ENCODE data around the gene FKBP1A.

The FKBP1A gene

GRCh38 chr20:1423206-1423605, 30.4 kb upstream of the FKBP1A start:
- peaks cover 5% of the 10 kb centered on the region for H3K9me3 ChIP-seq (ENCODE audit: insufficient read depth, low read depth, low read length)
- peak overlapping the region; percentile 26 for H4K91ac ChIP-seq (ENCODE audit: low read depth, low read length)
- H3K23ac ChIP-seq (ENCODE audit: low read length) = no peak overlapping the region
- no peak overlapping the region for H3K14ac ChIP-seq (ENCODE audit: low read length)
- H3K4me1 ChIP-seq (ENCODE audit: control insufficient read depth in 1 of 2, insufficient read depth in 2 of 2, low read length in 2 of 2) = peaks cover 5 to 6% of the 10 kb centered on the region in 2 experiments
- H3K27ac ChIP-seq (ENCODE audit: low read depth, low read length) = no peak overlapping the region
- no peak overlapping the region for H4K12ac ChIP-seq (ENCODE audit: low read depth, low read length)
- H3K27me3 ChIP-seq (ENCODE audit: insufficient read depth, low read length) = no peaks in the 10 kb centered on the region
- no peak overlapping the region for H2AFZ ChIP-seq (ENCODE audit: insufficient read depth, low read length, poor library complexity)
- no peak overlapping the region for H3K4me2 ChIP-seq (ENCODE audit: low read length)
- H3K79me2 ChIP-seq (ENCODE audit: control insufficient read depth, insufficient read depth, low read length, poor library complexity) = no peaks in the 10 kb centered on the region
- H3K18ac ChIP-seq (ENCODE audit: low read length) = peak overlapping the region; percentile 33
- no peak overlapping the region for H3K9ac ChIP-seq (ENCODE audit: low read length)
- peak overlapping the region; percentile 25 for H3K4ac ChIP-seq (ENCODE audit: low read depth, low read length)
- no peak for DNase-seq
- H4K8ac ChIP-seq (ENCODE audit: low read depth, low read length) = peak overlapping the region; percentile 57
- no peaks in the 10 kb centered on the region for H3K36me3 ChIP-seq (ENCODE audit: control insufficient read depth in 1 of 2, insufficient read depth in 2 of 2, low read length in 2 of 2)
- H2BK12ac ChIP-seq (ENCODE audit: low read length) = peak overlapping the region; percentile 70
- no peak overlapping the region for H2BK5ac ChIP-seq (ENCODE audit: low read depth, low read length, poor library complexity)
- H2BK120ac ChIP-seq (ENCODE audit: insufficient read depth, low read length, poor library complexity) = peak overlapping the region; percentile 46
- WGBS (ENCODE audit: extremely low coverage, insufficient coverage, insufficient read length) = 100% methylated on average over 2 of the region's 6 CpGs
- no peak overlapping the region for H3K4me3 ChIP-seq (ENCODE audit: low read depth, low read length)
- no peak overlapping the region for H2AK5ac ChIP-seq (ENCODE audit: low read length)
- H3K79me1 ChIP-seq (ENCODE audit: low read length) = peaks cover 10% of the 10 kb centered on the region

DNA sequence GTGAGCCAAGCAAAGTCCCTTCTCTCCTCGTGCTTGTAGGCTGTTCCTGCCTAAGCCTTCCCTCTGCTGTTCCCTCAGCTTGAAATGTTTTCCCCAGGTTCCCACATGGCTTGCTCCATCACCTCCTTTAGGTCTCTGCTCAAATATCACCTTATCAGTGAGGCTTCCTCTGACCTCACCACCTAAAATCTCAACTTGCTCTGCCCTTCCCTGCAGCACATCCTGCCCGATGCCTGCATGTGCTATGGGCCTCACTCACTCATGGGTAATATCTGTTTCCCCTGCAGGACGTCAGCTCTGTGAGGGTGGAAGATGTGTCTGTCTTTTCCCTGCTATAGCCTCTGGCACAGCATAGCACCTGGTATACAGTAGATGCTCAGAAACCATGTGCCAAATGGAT, 29.9 kb upstream of the FKBP1A start:
- Histone ChIP-seq H4K12ac (ENCODE audit: low read depth, low read length) (no peak overlapping the region), H3K27me3 (ENCODE audit: insufficient read depth, low read length) (no peaks in the 10 kb centered on the region), H3K4me1 (ENCODE audit: control insufficient read depth in 1 of 2, insufficient read depth in 2 of 2, low read length in 2 of 2) (peaks cover 9 to 10% of the 10 kb centered on the region in 2 experiments), H4K91ac (ENCODE audit: low read depth, low read length) (no peak overlapping the region), H2BK120ac (ENCODE audit: insufficient read depth, low read length, poor library complexity) (no peak overlapping the region), H4K8ac (ENCODE audit: low read depth, low read length) (no peak overlapping the region), H2BK5ac (ENCODE audit: low read depth, low read length, poor library complexity) (no peak overlapping the region), H3K14ac (ENCODE audit: low read length) (no peak overlapping the region), H3K36me3 (ENCODE audit: control insufficient read depth in 1 of 2, insufficient read depth in 2 of 2, low read length in 2 of 2) (no peaks in the 10 kb centered on the region), H2AK5ac (ENCODE audit: low read length) (no peak overlapping the region), H3K79me1 (ENCODE audit: low read length) (peaks cover 14% of the 10 kb centered on the region), H3K4me3 (ENCODE audit: low read depth, low read length) (no peak overlapping the region), H2BK12ac (ENCODE audit: low read length) (peak overlapping the region; percentile 15), H3K23ac (ENCODE audit: low read length) (no peak overlapping the region), H3K9ac (ENCODE audit: low read length) (no peak overlapping the region), H2AFZ (ENCODE audit: insufficient read depth, low read length, poor library complexity) (no peak overlapping the region), H3K27ac (ENCODE audit: low read depth, low read length) (peak overlapping the region; percentile 7), H3K4ac (ENCODE audit: low read depth, low read length) (no peak overlapping the region), H3K18ac (ENCODE audit: low read length) (no peak overlapping the region), H3K9me3 (ENCODE audit: insufficient read depth, low read depth, low read length) (peaks cover 5% of the 10 kb centered on the region), H3K4me2 (ENCODE audit: low read length) (no peak overlapping the region), H3K79me2 (ENCODE audit: control insufficient read depth, insufficient read depth, low read length, poor library complexity) (no peaks in the 10 kb centered on the region)
- WGBS (ENCODE audit: extremely low coverage, insufficient coverage, insufficient read length) = no CpG with 5 or more reads among the region's 3 CpGs
- DNase-seq = peak; percentile 88 to 95

DNA sequence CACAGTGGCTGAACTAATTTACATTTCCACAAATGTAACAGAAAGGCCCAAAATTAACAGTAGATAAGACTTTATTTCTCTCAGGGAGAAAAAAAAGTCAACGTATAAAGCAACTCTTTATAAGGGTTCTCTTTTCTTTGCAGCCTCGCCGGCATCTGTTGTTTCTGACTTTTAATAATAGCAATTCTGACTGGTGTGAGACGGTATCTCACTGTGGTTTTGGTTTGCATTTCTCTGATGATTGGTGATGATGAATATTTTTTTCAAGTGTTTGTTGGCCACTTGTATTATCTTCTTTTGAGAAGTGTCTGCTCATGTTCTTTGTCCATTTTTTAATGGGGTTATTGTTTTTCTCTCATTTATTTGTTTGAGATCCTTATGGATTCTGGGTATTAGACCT, 27.2 kb upstream of the FKBP1A start:
- Histone ChIP-seq H2AFZ (ENCODE audit: insufficient read depth, low read length, poor library complexity) (no peak overlapping the region), H3K4me3 (ENCODE audit: low read depth, low read length) (no peak overlapping the region), H3K14ac (ENCODE audit: low read length) (no peak overlapping the region), H2BK12ac (ENCODE audit: low read length) (no peak overlapping the region), H3K23ac (ENCODE audit: low read length) (no peak overlapping the region), H4K12ac (ENCODE audit: low read depth, low read length) (no peak overlapping the region), H3K79me1 (ENCODE audit: low read length) (peaks cover 29% of the 10 kb centered on the region), H3K79me2 (ENCODE audit: control insufficient read depth, insufficient read depth, low read length, poor library complexity) (no peaks in the 10 kb centered on the region), H3K9me3 (ENCODE audit: insufficient read depth, low read depth, low read length) (peaks cover 5% of the 10 kb centered on the region), H3K4ac (ENCODE audit: low read depth, low read length) (no peak overlapping the region), H2BK120ac (ENCODE audit: insufficient read depth, low read length, poor library complexity) (no peak overlapping the region), H3K27me3 (ENCODE audit: insufficient read depth, low read length) (no peaks in the 10 kb centered on the region), H3K4me1 (ENCODE audit: control insufficient read depth in 1 of 2, insufficient read depth in 2 of 2, low read length in 2 of 2) (peaks cover 27 to 30% of the 10 kb centered on the region in 2 experiments), H2AK5ac (ENCODE audit: low read length) (no peak overlapping the region), H4K8ac (ENCODE audit: low read depth, low read length) (no peak overlapping the region), H3K27ac (ENCODE audit: low read depth, low read length) (no peak overlapping the region), H3K9ac (ENCODE audit: low read length) (no peak overlapping the region), H4K91ac (ENCODE audit: low read depth, low read length) (no peak overlapping the region), H3K18ac (ENCODE audit: low read length) (no peak overlapping the region), H2BK5ac (ENCODE audit: low read depth, low read length, poor library complexity) (no peak overlapping the region), H3K4me2 (ENCODE audit: low read length) (no peak overlapping the region), H3K36me3 (ENCODE audit: control insufficient read depth in 1 of 2, insufficient read depth in 2 of 2, low read length in 2 of 2) (no peaks in the 10 kb centered on the region)
- DNase-seq = no peak
- WGBS (ENCODE audit: extremely low coverage, insufficient coverage, insufficient read length) = no CpG with 5 or more reads among the region's 4 CpGs

- Histone ChIP-seq H3K4me2 (ENCODE audit: low read length) (no peak overlapping the region), H3K4me3 (ENCODE audit: low read depth, low read length) (no peak overlapping the region), H3K79me1 (ENCODE audit: low read length) (peaks cover 26% of the 10 kb centered on the region), H2AK5ac (ENCODE audit: low read length) (no peak overlapping the region), H3K9ac (ENCODE audit: low read length) (no peak overlapping the region), H2BK12ac (ENCODE audit: low read length) (no peak overlapping the region), H4K91ac (ENCODE audit: low read depth, low read length) (peak overlapping the region; percentile 53), H3K27me3 (ENCODE audit: insufficient read depth, low read length) (no peaks in the 10 kb centered on the region), H3K4me1 (ENCODE audit: control insufficient read depth in 1 of 2, insufficient read depth in 2 of 2, low read length in 2 of 2) (peaks cover 27% of the 10 kb centered on the region in 2 experiments), H3K9me3 (ENCODE audit: insufficient read depth, low read depth, low read length) (peaks cover 5% of the 10 kb centered on the region), H3K4ac (ENCODE audit: low read depth, low read length) (no peak overlapping the region), H3K18ac (ENCODE audit: low read length) (peak overlapping the region; percentile 27), H2AFZ (ENCODE audit: insufficient read depth, low read length, poor library complexity) (no peak overlapping the region), H2BK120ac (ENCODE audit: insufficient read depth, low read length, poor library complexity) (peak overlapping the region; percentile 18), H3K36me3 (ENCODE audit: control insufficient read depth in 1 of 2, insufficient read depth in 2 of 2, low read length in 2 of 2) (no peaks in the 10 kb centered on the region), H3K23ac (ENCODE audit: low read length) (no peak overlapping the region), H3K79me2 (ENCODE audit: control insufficient read depth, insufficient read depth, low read length, poor library complexity) (no peaks in the 10 kb centered on the region), H4K8ac (ENCODE audit: low read depth, low read length) (no peak overlapping the region), H2BK5ac (ENCODE audit: low read depth, low read length, poor library complexity) (peak overlapping the region; percentile 11), H3K14ac (ENCODE audit: low read length) (no peak overlapping the region), H3K27ac (ENCODE audit: low read depth, low read length) (peak overlapping the region; percentile 37), H4K12ac (ENCODE audit: low read depth, low read length) (no peak overlapping the region)
- DNase-seq = peak; percentile 98
- WGBS (ENCODE audit: extremely low coverage, insufficient coverage, insufficient read length) = no CpG with 5 or more reads among the region's 3 CpGs
Measured at GRCh38 chr20:1418350-1418749, 25.5 kb upstream of the FKBP1A start.
